Psoas muscle (tissue), 8 donors: ENCODE results near the gene PTPRA. TPM values are rescaled to one million over a fixed set of nuclear protein-coding genes. Genes with fewer than 3 reads are reported as not detected.
A peak's percentile ranks its signal among the peaks of the same experiment; 100 is the strongest.

Source experiments
- ATAC-seq, 4 donors: fragments of 200-7000 bp; cut with Tn5 transposase; one replicate each; pipeline ENCODE4 v1.9.1; 2020; ENCODE audit warnings: moderate library complexity in 3 of 4, mild to moderate bottlenecking in 2 of 4
- DNase-seq, 2 donors: peaks; one replicate each; pipeline ENCODE4 v3.0.0-alpha.2; 2020
- H3K27ac ChIP-seq: fragments of 200-600 bp; one replicate; pipeline ENCODE4 v1.8.0; 2022
- H3K27me3 ChIP-seq, 3 donors: fragments of 200-600 bp in 1 of 3; one replicate each; pipeline versions ENCODE4 v1.6.1 to v1.8.0; 2013 to 2022; ENCODE audit warnings: low read length in 2 of 3, mild to moderate bottlenecking in 2 of 3, moderate library complexity in 1 of 3; ENCODE audit not compliant: insufficient read depth in 3 of 3
- H3K36me3 ChIP-seq, 2 donors: fragments of 200-600 bp in 1 of 2; one replicate each; pipeline versions ENCODE4 v1.6.1 to v1.8.0; 2013 to 2022; ENCODE audit warnings: low read depth in 1 of 2, mild to moderate bottlenecking in 1 of 2, moderate library complexity in 1 of 2; ENCODE audit not compliant: insufficient read depth in 1 of 2
- H3K4me1 ChIP-seq: fragments of 200-600 bp; one replicate; pipeline ENCODE4 v1.8.0; 2022
- H3K4me3 ChIP-seq: fragments of 200-600 bp; one replicate; pipeline ENCODE4 v1.8.0; 2022; ENCODE audit warnings: mild to moderate bottlenecking
- H3K9me3 ChIP-seq: fragments of 200-600 bp; one replicate; pipeline ENCODE4 v1.8.0; 2022
- WGBS, 3 donors: extraction: QIAGEN DNeasy Blood & Tissue Kit; methylation state at CpG; one replicate each; pipeline versions ENCODE4 v1.1.6 to v1.1.7; 2013; 5-methylcytosine and 5-hydroxymethylcytosine counted together
- intact Hi-C, 2 donors: fragments of 100-400 bp; cut with DNase I; formaldehyde crosslinking; loops; one replicate each; pipeline versions ENCODE4 v1.11.0 to v1.14.2; 2022
- polyA plus RNA-seq, 3 donors: library from polyadenylated mRNA; stranded (reverse); fragments of 200-250 nt; gene quantifications; one replicate each; pipeline ENCODE4 v1.2.3, GENCODE V29; 2013
- total RNA-seq, 4 donors: library from RNA; stranded (reverse); fragmentation: NEBNext Ultra II Directional in 2 of 4; extraction: Animal tissue kit (Norgen Biotek cat#: 25700) in 2 of 4; gene quantifications; one replicate each; pipeline versions ENCODE4 v1.2.1 to v1.2.4, GENCODE V29; 2021 to 2023
- TF ChIP-seq, protein P1 (sequence below): fragments of 200-600 bp; IDR thresholded peaks from one replicate; pipeline ENCODE4 v1.8.0; 2022; ENCODE audit warnings: antibody characterized with exemption
- donor health status: healthy with polysubstance abuse.
- donor health status: DM: no; HTN: no; CAD: no; lungs with moderate emphysema.
- donor health status: Bipolar disorder and iron deficiency.
- donor health status: healthy.
- donor health status: DM: yes; HTN: yes; CAD: no.
- donor health status: DM: no; HTN: no; CAD: no.
- donor health status: DM: no; HTN: no; CAD: no.
- donor health status: DM: yes; HTN: yes; CAD: no.

PTPRA gene
- total and polyA plus RNA-seq, 7 donors = 7.6 to 19.9 (median 15.0) TPM

DNA sequence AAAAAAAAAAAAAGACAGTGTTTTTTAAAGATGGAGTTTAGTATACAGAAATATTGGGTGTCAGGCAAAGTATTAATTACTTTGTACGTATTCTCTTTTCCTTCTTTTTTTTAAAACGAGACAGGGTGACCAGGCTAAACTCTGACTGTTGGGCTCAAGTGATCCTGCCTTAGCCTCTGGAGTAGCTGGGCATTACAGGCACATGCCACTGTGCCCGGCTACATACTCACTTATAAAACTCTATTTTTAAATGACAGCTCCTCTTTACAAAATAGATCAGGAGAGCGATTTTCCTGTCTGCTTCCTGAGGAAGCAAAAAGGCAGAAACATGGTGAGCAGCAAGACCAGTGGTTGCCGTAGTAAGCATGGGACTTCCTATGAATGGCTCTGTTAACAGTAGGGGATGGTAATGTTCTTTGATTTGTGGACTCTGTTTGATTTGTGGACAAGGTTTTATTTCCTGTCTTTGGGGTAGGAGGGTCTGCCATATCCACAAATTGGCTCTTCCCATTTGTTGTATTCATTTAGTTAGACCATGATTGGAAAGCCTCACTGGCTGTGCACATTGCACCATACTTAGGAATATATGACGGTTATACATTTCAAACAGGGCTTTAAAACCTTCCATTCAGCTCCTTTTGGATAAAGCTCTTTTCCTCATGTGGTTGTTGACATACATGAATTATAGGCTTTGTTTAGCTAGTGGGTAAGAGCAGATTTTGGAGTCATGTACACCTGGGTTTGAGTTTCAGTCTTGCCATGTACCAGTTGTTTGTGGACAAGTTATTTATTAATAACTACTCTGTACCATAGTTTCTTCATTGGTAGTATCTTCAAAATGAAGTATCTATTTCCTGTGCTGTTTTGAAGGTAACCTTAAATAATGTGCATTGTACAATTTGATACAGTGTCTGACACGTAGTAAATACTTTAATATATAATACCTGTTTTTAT lies 45.1 kb downstream of the PTPRA start:
- no peaks in the 10 kb centered on the region for H3K9me3 ChIP-seq
- no peak for DNase-seq
- WGBS, 3 donors = 55 to 77% (median 56%) methylated on average over 7 of the region's 7 CpGs
- peak overlapping the region; percentile 44 for H3K27ac ChIP-seq
- H3K36me3 ChIP-seq = peaks cover 0 to 4% of the 10 kb centered on the region in 2 donors
- no peaks in the 10 kb centered on the region for H3K27me3 ChIP-seq
- intact Hi-C loops = no loop called here
- ATAC-seq = peak; percentile 43 to 78 (median 66)
- H3K4me3 ChIP-seq = no peak overlapping the region
- peaks cover 31% of the 10 kb centered on the region for H3K4me1 ChIP-seq
- TF ChIP-seq, protein P1, sequence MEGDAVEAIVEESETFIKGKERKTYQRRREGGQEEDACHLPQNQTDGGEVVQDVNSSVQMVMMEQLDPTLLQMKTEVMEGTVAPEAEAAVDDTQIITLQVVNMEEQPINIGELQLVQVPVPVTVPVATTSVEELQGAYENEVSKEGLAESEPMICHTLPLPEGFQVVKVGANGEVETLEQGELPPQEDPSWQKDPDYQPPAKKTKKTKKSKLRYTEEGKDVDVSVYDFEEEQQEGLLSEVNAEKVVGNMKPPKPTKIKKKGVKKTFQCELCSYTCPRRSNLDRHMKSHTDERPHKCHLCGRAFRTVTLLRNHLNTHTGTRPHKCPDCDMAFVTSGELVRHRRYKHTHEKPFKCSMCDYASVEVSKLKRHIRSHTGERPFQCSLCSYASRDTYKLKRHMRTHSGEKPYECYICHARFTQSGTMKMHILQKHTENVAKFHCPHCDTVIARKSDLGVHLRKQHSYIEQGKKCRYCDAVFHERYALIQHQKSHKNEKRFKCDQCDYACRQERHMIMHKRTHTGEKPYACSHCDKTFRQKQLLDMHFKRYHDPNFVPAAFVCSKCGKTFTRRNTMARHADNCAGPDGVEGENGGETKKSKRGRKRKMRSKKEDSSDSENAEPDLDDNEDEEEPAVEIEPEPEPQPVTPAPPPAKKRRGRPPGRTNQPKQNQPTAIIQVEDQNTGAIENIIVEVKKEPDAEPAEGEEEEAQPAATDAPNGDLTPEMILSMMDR = no peak

DNA sequence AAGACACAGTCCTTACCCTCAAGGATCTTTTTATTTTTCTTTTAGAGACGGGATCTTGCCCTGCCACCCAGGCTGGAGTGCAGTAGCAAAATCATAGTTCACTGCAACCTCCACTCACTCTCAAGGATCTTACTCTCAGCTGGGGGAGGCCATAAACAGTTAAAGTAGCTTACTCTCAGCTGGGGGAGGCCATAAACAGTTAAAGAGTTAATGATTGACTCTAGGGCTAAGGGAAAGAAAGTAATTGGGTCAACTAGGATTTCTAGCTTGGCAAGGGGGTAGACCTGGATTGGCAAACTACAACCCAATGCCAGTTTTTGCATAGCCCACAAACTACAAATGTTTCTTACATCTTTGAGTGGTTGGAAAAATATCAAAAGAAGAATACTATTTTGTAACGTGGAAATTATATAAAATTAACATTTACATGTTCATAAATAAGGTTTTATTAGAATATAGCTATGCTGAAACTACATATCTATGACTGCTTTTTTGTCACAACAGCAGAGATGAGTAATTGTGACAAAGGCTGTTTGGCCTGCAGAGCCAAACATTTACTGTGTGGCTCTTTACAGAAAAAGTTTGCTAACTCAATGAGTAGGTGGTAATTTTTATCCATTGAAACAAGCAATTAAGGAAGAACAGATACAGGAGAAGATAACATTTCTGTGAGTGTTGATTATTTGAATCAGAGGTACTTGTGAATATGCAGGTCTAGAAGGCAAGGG lies 46.4 kb downstream of the PTPRA start:
- TF ChIP-seq, protein P1 = no peak
- Histone ChIP-seq H3K9me3 (no peaks in the 10 kb centered on the region), H3K36me3 (peaks cover 0 to 16% of the 10 kb centered on the region in 2 donors), H3K4me3 (no peak overlapping the region), H3K4me1 (peaks cover 31% of the 10 kb centered on the region), H3K27ac (no peak overlapping the region), H3K27me3 (no peaks in the 10 kb centered on the region)
- WGBS, 3 donors = 56 to 76% (median 65%) methylated on average over 2 of the region's 2 CpGs
- DNase-seq = no peak
- peak in 2 of 4 donors; percentile 30 to 52 for ATAC-seq
- intact Hi-C loops = no loop called here

DNA sequence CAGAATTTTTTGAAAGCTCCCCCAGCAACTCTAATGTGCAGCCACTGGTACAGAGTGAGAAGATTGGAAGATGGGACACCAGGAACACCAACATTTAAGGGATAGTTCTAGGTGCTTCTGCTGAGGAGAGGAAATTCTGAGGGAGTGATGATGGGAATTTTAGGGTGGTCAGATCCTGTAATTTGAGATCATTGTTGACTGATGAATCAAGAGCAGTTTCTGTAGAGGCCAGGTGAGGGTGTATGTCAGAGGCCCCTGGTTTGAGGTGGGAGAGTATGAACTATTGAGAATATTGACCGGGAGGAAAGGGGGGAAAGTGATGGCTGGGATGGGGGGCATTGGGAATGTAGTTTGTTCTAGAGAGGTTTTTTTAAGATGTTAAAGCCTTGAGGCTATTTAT lies 47.2 kb downstream of the PTPRA start:
- intact Hi-C loops = no loop called here
- 89 to 95% (median 90%) methylated on average over 1 of the region's 1 CpG for WGBS, 3 donors
- Histone ChIP-seq H3K36me3 (peaks cover 0 to 23% of the 10 kb centered on the region in 2 donors), H3K27me3 (no peaks in the 10 kb centered on the region), H3K4me3 (no peak overlapping the region), H3K4me1 (peaks cover 31% of the 10 kb centered on the region), H3K27ac (no peak overlapping the region), H3K9me3 (no peaks in the 10 kb centered on the region)
- ATAC-seq = peak in 1 of 4 donors; percentile 26
- TF ChIP-seq, protein P1 = no peak
- DNase-seq = no peak

DNA sequence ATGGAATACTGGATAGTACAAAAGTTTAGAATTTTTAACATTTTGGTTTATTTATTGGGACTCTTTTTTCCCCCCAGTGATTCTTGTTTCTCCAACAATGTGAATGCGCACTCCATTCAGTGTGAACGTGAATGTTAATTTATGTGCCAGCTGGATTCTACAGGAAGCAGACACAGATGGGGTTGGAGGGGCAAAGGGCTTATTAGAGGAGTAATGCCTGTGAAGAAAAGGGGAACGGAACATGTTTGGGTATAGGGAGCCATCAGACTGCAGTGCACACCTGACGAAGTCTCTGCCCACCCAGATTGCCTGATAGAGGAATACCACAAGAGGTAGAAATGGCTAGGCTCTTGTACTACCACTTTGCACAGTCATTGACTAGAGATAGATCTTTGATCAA lies 48.2 kb downstream of the PTPRA start:
- WGBS, 3 donors = 80 to 83% (median 82%) methylated on average over 4 of the region's 4 CpGs
- Histone ChIP-seq H3K27ac (no peak overlapping the region), H3K4me1 (peaks cover 31% of the 10 kb centered on the region), H3K9me3 (no peaks in the 10 kb centered on the region), H3K27me3 (no peaks in the 10 kb centered on the region), H3K4me3 (no peak overlapping the region), H3K36me3 (peaks cover 0 to 27% of the 10 kb centered on the region in 2 donors)
- intact Hi-C loops = no loop called here
- TF ChIP-seq, protein P1 = no peak
- no peak for DNase-seq
- no peak for ATAC-seq
